Right lobe of liver (tissue), 4 donors: ENCODE measurements around the gene CNOT3.

Experiments used
- POLR2A ChIP-seq: fragments of 450-650 bp; IDR thresholded peaks from one replicate; pipeline ENCODE4 v1.6.1; 2017; ENCODE audit warnings: antibody characterized with exemption, mild to moderate bottlenecking
- TF ChIP-seq, protein P1 (sequence below), 4 donors: fragments of 200-600 bp in 3 of 4; fragments of 450-650 bp in 1 of 4; IDR thresholded peaks; one replicate each; pipeline versions ENCODE4 v1.5.1 to v1.8.0; 2016 to 2022; ENCODE audit warnings: antibody characterized with exemption in 4 of 4, mild to moderate bottlenecking in 2 of 4
- donor health status: DM: no; HTN: no; CAD: no.
- donor health status: DM: no; HTN: no; CAD: no.
- donor health status: DM: no; HTN: yes; CAD: no.

DNA sequence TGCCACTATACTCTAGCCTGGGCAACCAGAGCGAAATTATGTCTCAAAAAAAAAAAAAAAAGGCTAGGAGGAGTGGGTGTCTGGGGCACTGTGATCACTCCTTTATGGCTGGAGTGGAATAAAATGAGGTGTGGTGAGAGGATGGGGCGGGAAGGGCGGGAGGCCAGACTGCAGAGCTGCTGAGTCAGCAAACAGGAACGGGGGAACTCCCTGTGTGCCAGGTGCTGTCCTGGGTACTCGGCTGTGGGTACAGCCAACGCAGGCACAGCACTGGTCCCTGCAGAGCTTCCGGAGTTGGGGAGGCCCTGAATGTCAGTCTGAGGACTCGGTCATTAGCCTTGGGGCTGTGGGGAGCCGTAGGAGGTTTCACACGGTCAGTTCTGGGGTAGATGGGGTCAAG lies 16.3 kb upstream of the CNOT3 start:
- TF ChIP-seq POLR2A = no peak
- TF ChIP-seq, protein P1, sequence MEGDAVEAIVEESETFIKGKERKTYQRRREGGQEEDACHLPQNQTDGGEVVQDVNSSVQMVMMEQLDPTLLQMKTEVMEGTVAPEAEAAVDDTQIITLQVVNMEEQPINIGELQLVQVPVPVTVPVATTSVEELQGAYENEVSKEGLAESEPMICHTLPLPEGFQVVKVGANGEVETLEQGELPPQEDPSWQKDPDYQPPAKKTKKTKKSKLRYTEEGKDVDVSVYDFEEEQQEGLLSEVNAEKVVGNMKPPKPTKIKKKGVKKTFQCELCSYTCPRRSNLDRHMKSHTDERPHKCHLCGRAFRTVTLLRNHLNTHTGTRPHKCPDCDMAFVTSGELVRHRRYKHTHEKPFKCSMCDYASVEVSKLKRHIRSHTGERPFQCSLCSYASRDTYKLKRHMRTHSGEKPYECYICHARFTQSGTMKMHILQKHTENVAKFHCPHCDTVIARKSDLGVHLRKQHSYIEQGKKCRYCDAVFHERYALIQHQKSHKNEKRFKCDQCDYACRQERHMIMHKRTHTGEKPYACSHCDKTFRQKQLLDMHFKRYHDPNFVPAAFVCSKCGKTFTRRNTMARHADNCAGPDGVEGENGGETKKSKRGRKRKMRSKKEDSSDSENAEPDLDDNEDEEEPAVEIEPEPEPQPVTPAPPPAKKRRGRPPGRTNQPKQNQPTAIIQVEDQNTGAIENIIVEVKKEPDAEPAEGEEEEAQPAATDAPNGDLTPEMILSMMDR (IDR thresholded peaks at IDR 0.05) = no peak
